Measurements from ENCODE around the gene RXYLT1. TPM values are rescaled to one million over a fixed set of nuclear protein-coding genes. Genes with fewer than 3 reads are reported as not detected.

Gene RXYLT1
- polyA plus RNA-seq, 2 of the 4 experiments (the other 2 are of a cell fraction): 34.2 to 59.1 TPM

- ChIA-PET POLR2A (no interaction called here), CTCF (interaction anchor here (4.2 kb wide), 1 partner anchor 10 kb away, joined by 33 read pairs; the partner anchor contains the start of gene SRGAP1)
- WGBS (ENCODE audit: missing lambda C conversion rate): 95% methylated on average over 3 of the region's 3 CpGs
- ATAC-seq: no peak
- H3K4me2 ChIP-seq: no peak overlapping the region
- no peak for FAIRE-seq
- no peak overlapping the region for H3K4me3 ChIP-seq
- DNase-seq (ENCODE audit: low read depth in 1 of 2, low spot score in 1 of 2): no peak
- peaks cover 64% of the 10 kb centered on the region for H3K4me1 ChIP-seq
- TF ChIP-seq NR3C1 (IDR thresholded peaks at IDR 0.05) (no peak), CEBPB (IDR thresholded peaks at IDR 0.05) (no peak), PHF8 (IDR thresholded peaks at IDR 0.05; ENCODE audit: borderline replicate concordance, low read depth) (no peak), HOXB5 (CRISPR knock-in tag; IDR thresholded peaks at IDR 0.05) (no peak), FOXS1 (CRISPR knock-in tag; IDR thresholded peaks at IDR 0.05) (no peak), MAFK (IDR thresholded peaks at IDR 0.05; ENCODE audit: partially characterized antibody) (no peak), MAZ (IDR thresholded peaks at IDR 0.05; ENCODE audit: borderline replicate concordance, low read depth, low read length) (no peak), BCL3 (IDR thresholded peaks at IDR 0.05) (no peak), PBX3 (IDR thresholded peaks at IDR 0.05) (no peak), JUNB (IDR thresholded peaks at IDR 0.05) (no peak), ATOH8 (CRISPR knock-in tag; IDR thresholded peaks at IDR 0.05; ENCODE audit: low read depth) (no peak), ZFP36 (IDR thresholded peaks at IDR 0.05; ENCODE audit: borderline replicate concordance, partially characterized antibody) (no peak), E2F6 (IDR thresholded peaks at IDR 0.05; ENCODE audit: borderline replicate concordance, low read depth) (no peak), POLR2A (IDR thresholded peaks at IDR 0.05; ENCODE audit: low read length) (no peak), ELK1 (IDR thresholded peaks at IDR 0.05; ENCODE audit: low read depth, low read length) (no peak), USF2 (IDR thresholded peaks at IDR 0.05) (no peak), BHLHE40 (IDR thresholded peaks at IDR 0.05; ENCODE audit: low read depth, low read length) (no peak)
- peak overlapping the region in 1 of 2 experiments; percentile 51; a peak in 3 of 6 replicates for H3K27ac ChIP-seq
- H3K9me3 ChIP-seq: no peaks in the 10 kb centered on the region
These were observed 75.6 kb downstream of the RXYLT1 start for GRCh38 chr12:63855299-63855698.

GRCh38 chr12:63857771-63858670 is 78.3 kb downstream of the RXYLT1 start:
- ChIA-PET CTCF (no interaction called here), POLR2A (no interaction called here)
- H3K4me3 ChIP-seq: peak overlapping the region; percentile 13; the same call in 1 of the 3 replicates
- 2% methylated on average over 6 of the region's 6 CpGs for WGBS (ENCODE audit: missing lambda C conversion rate)
- H3K4me1 ChIP-seq: peaks cover 59% of the 10 kb centered on the region
- peak in 1 of 2 experiments; percentile 65 for DNase-seq (ENCODE audit: low read depth in 1 of 2, low spot score in 1 of 2)
- ATAC-seq: peak in 1 of 2 experiments; percentile 56; a peak in 3 of 6 replicates
- no peak for FAIRE-seq
- peak overlapping the region; percentile 62 to 82 for H3K27ac ChIP-seq
- peak overlapping the region; percentile 81 for H3K4me2 ChIP-seq
- no peaks in the 10 kb centered on the region for H3K9me3 ChIP-seq
- TF ChIP-seq POLR2AphosphoS2 (conservative IDR thresholded peaks at IDR 0.05; ENCODE audit: low read length): no peak
- TF ChIP-seq REST (IDR thresholded peaks at IDR 0.05): no peak
- peak; percentile 71 for TF ChIP-seq JUNB (IDR thresholded peaks at IDR 0.05)
- TF ChIP-seq CHD2 (IDR thresholded peaks at IDR 0.05; ENCODE audit: low read length, partially characterized antibody): no peak
- TF ChIP-seq FOSB (CRISPR knock-in tag; IDR thresholded peaks at IDR 0.05): no peak
- TF ChIP-seq HEYL (CRISPR knock-in tag; IDR thresholded peaks at IDR 0.05): no peak
- TF ChIP-seq EP300 (IDR thresholded peaks at IDR 0.05): 0 out of 5 replicates have a peak, but pooled peaks of 1 of the 2 experiments have one; percentile 29
- no peak for TF ChIP-seq KDM5A (IDR thresholded peaks at IDR 0.05)
- 0 out of 3 replicates have a peak, but pooled peaks have one; percentile 12 for TF ChIP-seq SMC3 (IDR thresholded peaks at IDR 0.05)
- TF ChIP-seq JUN (IDR thresholded peaks at IDR 0.05): no peak
- TF ChIP-seq RARB (CRISPR knock-in tag; IDR thresholded peaks at IDR 0.05): no peak
- no peak for TF ChIP-seq BHLHE40 (IDR thresholded peaks at IDR 0.05; ENCODE audit: low read depth, low read length)
- TF ChIP-seq ZFP36 (IDR thresholded peaks at IDR 0.05; ENCODE audit: borderline replicate concordance, partially characterized antibody): no peak

Measured in A549 (cell line).